Measurements from ENCODE around the gene PAM. TPM values are rescaled to one million over a fixed set of nuclear protein-coding genes. Genes with fewer than 3 reads are reported as not detected.

The PAM gene
- total RNA-seq, 2 experiments from 2014 or later = not detected

DNA sequence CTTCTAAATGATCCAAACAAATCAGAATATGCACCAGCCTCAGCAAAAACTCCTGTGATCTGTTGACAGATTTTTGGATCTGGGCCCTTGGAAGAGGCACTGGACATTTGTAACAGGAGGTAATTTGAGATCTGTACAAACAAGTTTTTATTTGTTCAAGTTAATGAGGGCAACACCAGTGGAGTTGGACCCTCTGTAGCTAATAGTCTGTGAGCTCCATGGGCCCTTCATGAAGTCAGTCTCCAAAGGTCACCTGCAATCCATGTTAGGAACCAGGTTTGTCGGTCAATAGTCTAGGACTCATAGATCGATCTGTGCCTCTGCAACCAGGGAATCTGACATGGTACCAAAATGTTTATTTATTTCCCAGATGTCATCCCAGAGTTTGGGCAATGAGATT is 40.9 kb downstream of the PAM start:
- ChIA-PET POLR2A (interaction anchor here (0.8 kb wide), 1 partner anchor 17 kb away, joined by 3 read pairs; no protein-coding TSS in a partner anchor), CTCF (ENCODE audit: unreplicated experiment) (no interaction called here)
- Histone ChIP-seq H2AFZ (ENCODE audit: low read length) (no peak overlapping the region), H3K4me1 (ENCODE audit: insufficient read depth, low read length, poor library complexity, severe bottlenecking) (no peaks in the 10 kb centered on the region), H3K36me3 (ENCODE audit: insufficient read depth, low read length) (no peaks in the 10 kb centered on the region), H3K9me2 (ENCODE audit: insufficient read depth, low read length) (no peaks in the 10 kb centered on the region), H3K4me2 (ENCODE audit: low read length) (no peak overlapping the region), H3K79me2 (ENCODE audit: insufficient read depth, low read depth, low read length) (no peaks in the 10 kb centered on the region), H3K27ac (ENCODE audit: low read depth, low read length, poor library complexity, severe bottlenecking) (no peak overlapping the region), H3K9me3 (ENCODE audit: low read length) (no peaks in the 10 kb centered on the region), H4K20me1 (ENCODE audit: insufficient read depth, low read length) (no peaks in the 10 kb centered on the region), H3K4me3 (ENCODE audit: low read depth, low read length, poor library complexity, severe bottlenecking) (no peak overlapping the region)
- no peak for TF ChIP-seq CTCF (conservative IDR thresholded peaks at IDR 0.05; ENCODE audit: low read length)
- TF ChIP-seq EZH2phosphoT487 (IDR thresholded peaks at IDR 0.05; ENCODE audit: borderline replicate concordance, low read depth, low read length) = no peak
- DNase-seq (ENCODE audit: low spot score) = no peak
- intact Hi-C loops (cut with micrococcal nuclease; ENCODE audit: unreplicated experiment) = no loop called here
- no TSS peak for BruUV-seq (replicated peaks)

DNA sequence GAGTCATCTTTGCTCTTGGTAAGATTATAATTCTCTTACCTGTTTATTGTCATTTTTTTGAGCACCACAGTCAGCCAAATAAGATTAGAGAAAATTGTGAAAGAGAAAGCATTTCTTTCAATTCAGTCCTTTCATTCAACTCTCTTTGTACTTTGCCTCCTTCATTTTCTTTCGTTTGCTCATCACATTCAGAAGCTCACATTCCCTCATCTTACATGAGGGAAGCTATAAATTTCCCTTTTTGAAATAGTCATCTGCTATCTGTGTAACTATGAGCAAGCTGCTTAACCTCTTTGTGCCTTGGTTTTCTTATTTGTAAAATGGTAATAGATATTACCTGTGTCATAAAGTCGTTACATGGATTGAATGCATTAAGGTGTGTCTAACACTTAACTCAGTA is 41.4 kb downstream of the PAM start:
- DNase-seq (ENCODE audit: low spot score) = no peak
- no peaks in the 10 kb centered on the region for H3K9me3 ChIP-seq (ENCODE audit: low read length)
- H3K4me1 ChIP-seq (ENCODE audit: insufficient read depth, low read length, poor library complexity, severe bottlenecking) = no peaks in the 10 kb centered on the region
- no peaks in the 10 kb centered on the region for H3K79me2 ChIP-seq (ENCODE audit: insufficient read depth, low read depth, low read length)
- ChIA-PET POLR2A (no interaction called here), CTCF (ENCODE audit: unreplicated experiment) (no interaction called here)
- H3K36me3 ChIP-seq (ENCODE audit: insufficient read depth, low read length) = no peaks in the 10 kb centered on the region
- no peaks in the 10 kb centered on the region for H3K9me2 ChIP-seq (ENCODE audit: insufficient read depth, low read length)
- no TSS peak for BruUV-seq (replicated peaks)
- no peak overlapping the region for H3K4me3 ChIP-seq (ENCODE audit: low read depth, low read length, poor library complexity, severe bottlenecking)
- TF ChIP-seq EZH2phosphoT487 (IDR thresholded peaks at IDR 0.05; ENCODE audit: borderline replicate concordance, low read depth, low read length) (no peak), CTCF (conservative IDR thresholded peaks at IDR 0.05; ENCODE audit: low read length) (no peak)
- no peak overlapping the region for H3K27ac ChIP-seq (ENCODE audit: low read depth, low read length, poor library complexity, severe bottlenecking)
- intact Hi-C loops (cut with micrococcal nuclease; ENCODE audit: unreplicated experiment) = no loop called here
- H3K4me2 ChIP-seq (ENCODE audit: low read length) = no peak overlapping the region
- H4K20me1 ChIP-seq (ENCODE audit: insufficient read depth, low read length) = no peaks in the 10 kb centered on the region
- H2AFZ ChIP-seq (ENCODE audit: low read length) = no peak overlapping the region

- Histone ChIP-seq H4K20me1 (ENCODE audit: insufficient read depth, low read length) (no peaks in the 10 kb centered on the region), H3K4me3 (ENCODE audit: low read depth, low read length, poor library complexity, severe bottlenecking) (no peak overlapping the region), H2AFZ (ENCODE audit: low read length) (no peak overlapping the region), H3K4me2 (ENCODE audit: low read length) (no peak overlapping the region), H3K9me3 (ENCODE audit: low read length) (no peaks in the 10 kb centered on the region), H3K4me1 (ENCODE audit: insufficient read depth, low read length, poor library complexity, severe bottlenecking) (no peaks in the 10 kb centered on the region), H3K36me3 (ENCODE audit: insufficient read depth, low read length) (no peaks in the 10 kb centered on the region), H3K27ac (ENCODE audit: low read depth, low read length, poor library complexity, severe bottlenecking) (no peak overlapping the region), H3K9me2 (ENCODE audit: insufficient read depth, low read length) (no peaks in the 10 kb centered on the region), H3K79me2 (ENCODE audit: insufficient read depth, low read depth, low read length) (no peaks in the 10 kb centered on the region)
- ChIA-PET POLR2A (no interaction called here), CTCF (ENCODE audit: unreplicated experiment) (no interaction called here)
- no peak for DNase-seq (ENCODE audit: low spot score)
- BruUV-seq (replicated peaks) = no TSS peak
- intact Hi-C loops (cut with micrococcal nuclease; ENCODE audit: unreplicated experiment) = no loop called here
- no peak for TF ChIP-seq EZH2phosphoT487 (IDR thresholded peaks at IDR 0.05; ENCODE audit: borderline replicate concordance, low read depth, low read length)
- TF ChIP-seq CTCF (conservative IDR thresholded peaks at IDR 0.05; ENCODE audit: low read length) = no peak
These were observed 42.3 kb downstream of the PAM start for GRCh38 chr5:102797322-102797884.

All from OCI-LY7 (cell line).